GM10248 (cell line): ENCODE measurements around the gene SLCO4C1.

Experiments
- CTCF ChIA-PET: fragments of 300-600 bp; sonication (Branson Sonifier 250); formaldehyde crosslinking; extraction: SDS; loops from one replicate; lab custom pipeline; 2021; ENCODE audit warnings: antibody characterized with exemption; lab: Yijun Ruan, JAX
- POLR2A ChIA-PET: fragments of 350-650 bp; sonication (Branson Sonifier 250); formaldehyde crosslinking; extraction: SDS; loops from one replicate; lab custom pipeline; 2020; ENCODE audit warnings: antibody characterized with exemption; lab: Yijun Ruan, JAX
- DNase-seq: peaks from one replicate; pipeline ENCODE4 v3.0.0; 2012; ENCODE audit errors: extremely low spot score
- CTCF ChIP-seq: IDR thresholded peaks from 2 replicates; pipeline ENCODE4 v1.5.1; 2012; ENCODE audit warnings: mild to moderate bottlenecking, low read depth; ENCODE audit errors: extremely low read depth, missing control alignments, control extremely low read depth

SLCO4C1 gene

GRCh38 chr5:102312586-102313370 is 16.7 kb upstream of the SLCO4C1 start:
- ChIA-PET POLR2A (no interaction called here), CTCF (interaction anchor here (0.7 to 1.7 kb wide), 4 partner anchors 8 to 49 kb away, joined by 3 to 5 read pairs (median 3); no protein-coding TSS in a partner anchor)
- TF ChIP-seq CTCF = no peak
- no peak for DNase-seq

- TF ChIP-seq CTCF = no peak
- ChIA-PET CTCF (interaction anchor here (1.4 kb wide), 1 partner anchor 14 kb away, joined by 6 read pairs; the partner anchor contains the start of gene SLCO4C1), POLR2A (no interaction called here)
- DNase-seq = no peak
Measured at GRCh38 chr5:102309586-102309985, 13.5 kb upstream of the SLCO4C1 start.

- DNase-seq = no peak
Measured at GRCh38 chr5:102307232-102307631, 11.1 kb upstream of the SLCO4C1 start.

GRCh38 chr5:102306121-102306520 is 10.0 kb upstream of the SLCO4C1 start:
- TF ChIP-seq CTCF = no peak
- ChIA-PET POLR2A (no interaction called here), CTCF (no interaction called here)
- DNase-seq = no peak

More at GRCh38 chr5:102307232-102307631, 11.1 kb upstream of the SLCO4C1 start:
- no peak for TF ChIP-seq CTCF
- POLR2A ChIA-PET = no interaction called here
- CTCF ChIA-PET = interaction anchor here (0.9 kb wide), 1 partner anchor 11 kb away, joined by 7 read pairs; the partner anchor contains the start of gene SLCO4C1

- no peak for TF ChIP-seq CTCF
- DNase-seq = no peak
- POLR2A ChIA-PET = no interaction called here
- CTCF ChIA-PET = interaction anchor here (0.6 to 2.5 kb wide), 18 partner anchors 9 to 255 kb away, joined by 3 to 20 read pairs (median 3); no protein-coding TSS in a partner anchor
Measured at GRCh38 chr5:102295534-102296177, 428 bp downstream of the SLCO4C1 start.

- DNase-seq = no peak
- TF ChIP-seq CTCF = no peak
- POLR2A ChIA-PET = no interaction called here
- CTCF ChIA-PET = interaction anchor here (0.9 to 2.5 kb wide), 8 partner anchors 9 to 32 kb away, joined by 3 to 20 read pairs (median 4); no protein-coding TSS in a partner anchor
Measured at GRCh38 chr5:102294886-102295395, 1.1 kb downstream of the SLCO4C1 start.
